H1 (cell line): Measurements from ENCODE around the gene SUSD6. TPM values are rescaled to one million over a fixed set of nuclear protein-coding genes. Genes with fewer than 3 reads are reported as not detected.

Experiments used
- CTCF ChIA-PET: fragments of 300-600 bp; sonication (Branson Sonifier 250); formaldehyde crosslinking; loops from one replicate; lab custom pipeline; 2021; ENCODE audit not compliant: partially characterized antibody; lab: Charles Lee
- POLR2A ChIA-PET: fragments of 300-600 bp; sonication (Branson Sonifier 250); formaldehyde crosslinking; loops from one replicate; lab custom pipeline; 2021; ENCODE audit warnings: inconsistent platforms; ENCODE audit not compliant: partially characterized antibody; lab: Charles Lee
- DNase-seq, 2 experiments: peaks; one replicate each; pipeline versions ENCODE4 v3.0.0 to v3.0.0-alpha.2; 2010 to 2022; ENCODE audit warnings: low spot score in 2 of 2, low read depth in 1 of 2, mixed read lengths in 1 of 2
- FAIRE-seq: peaks from 2 replicates; lab custom pipeline; 2011; peaks lifted over from hg19 to GRCh38; lab: Jason Lieb, UNC
- H2AFZ ChIP-seq: 2 replicates; pipeline ENCODE4 v1.8.1; 2012; ENCODE audit warnings: low read length, inconsistent platforms
- H2AK5ac ChIP-seq: 2 replicates; pipeline ENCODE4 v1.6.1; 2013; ENCODE audit warnings: low read depth, low read length
- H2BK120ac ChIP-seq: replicated peaks from 2 replicates; pipeline ENCODE3; 2013; ENCODE audit warnings: low read depth, low read length, inconsistent platforms
- H2BK12ac ChIP-seq: 2 replicates; pipeline ENCODE4 v1.6.1; 2013; ENCODE audit warnings: low read depth, low read length
- H2BK15ac ChIP-seq: 2 replicates; pipeline ENCODE4 v1.6.1; 2013; ENCODE audit warnings: low read length
- H2BK20ac ChIP-seq: 2 replicates; pipeline ENCODE4 v1.6.1; 2013; ENCODE audit warnings: low read length
- H2BK5ac ChIP-seq: 2 replicates; pipeline ENCODE4 v1.6.1; 2013; ENCODE audit warnings: low read depth, low read length
- H3K14ac ChIP-seq: 2 replicates; pipeline ENCODE4 v1.6.1; 2013; ENCODE audit warnings: inconsistent platforms; ENCODE audit not compliant: insufficient read length
- H3K18ac ChIP-seq: 2 replicates; pipeline ENCODE4 v1.6.1; 2013; ENCODE audit warnings: low read length; ENCODE audit errors: extremely low read depth
- H3K23ac ChIP-seq: 2 replicates; pipeline ENCODE4 v1.6.1; 2013; ENCODE audit warnings: inconsistent platforms; ENCODE audit not compliant: insufficient read length
- H3K23me2 ChIP-seq: 2 replicates; pipeline ENCODE4 v1.6.1; 2013; ENCODE audit warnings: low read depth, low read length
- H3K27ac ChIP-seq: 2 replicates; pipeline ENCODE4 v1.6.1; 2011; ENCODE audit warnings: low read depth, low read length, inconsistent platforms
- H3K27me3 ChIP-seq, 4 experiments: replicated peaks in 1 of 4; 1 replicate in 1 of 4; 2 replicates in 3 of 4; pipeline versions ENCODE4 v1.6.1 to v1.8.1; 2011 to 2013; ENCODE audit warnings: low read length in 3 of 4, mild to moderate bottlenecking in 3 of 4, inconsistent platforms in 2 of 4, mixed read lengths in 2 of 4, moderate library complexity in 1 of 4; ENCODE audit not compliant: control insufficient read depth in 3 of 4, insufficient read depth in 3 of 4; ENCODE audit errors: extremely low read depth in 1 of 4
- H3K36me3 ChIP-seq, 4 experiments: 2 replicates each; pipeline versions ENCODE4 v1.6.1 to v1.8.1; 2011 to 2013; ENCODE audit warnings: mild to moderate bottlenecking in 4 of 4, low read length in 3 of 4, moderate library complexity in 2 of 4, control low read depth in 1 of 4, inconsistent platforms in 1 of 4; ENCODE audit not compliant: insufficient read depth in 4 of 4, control insufficient read depth in 2 of 4
- H3K4ac ChIP-seq: replicated peaks from 2 replicates; pipeline ENCODE3; 2013; ENCODE audit warnings: low read length, low read depth, mixed read lengths, inconsistent platforms; ENCODE audit not compliant: insufficient read length
- H3K4me1 ChIP-seq, 4 experiments: replicated peaks in 1 of 4; 1 replicate in 1 of 4; 2 replicates in 3 of 4; pipeline versions ENCODE4 v1.6.1 to v1.8.1; 2011 to 2013; ENCODE audit warnings: low read length in 3 of 4, inconsistent platforms in 2 of 4, mixed read lengths in 1 of 4; ENCODE audit not compliant: insufficient read depth in 4 of 4, control insufficient read depth in 3 of 4
- H3K4me2 ChIP-seq, 2 experiments: 2 replicates each; pipeline versions ENCODE4 v1.6.1 to v1.8.1; 2011 to 2013; ENCODE audit warnings: low read depth in 2 of 2, low read length in 2 of 2, control low read depth in 1 of 2, inconsistent platforms in 1 of 2, mild to moderate bottlenecking in 1 of 2; ENCODE audit not compliant: insufficient read depth in 1 of 2
- H3K4me3 ChIP-seq, 4 experiments: fragments of 200-600, 300-600 bp in 1 of 4; sonication (generic), shearing (Covaris generic), sonication (Bioruptor Twin) in 1 of 4; 2 replicates each; pipeline versions ENCODE4 v1.5.1 to v1.8.1; 2011 to 2016; ENCODE audit warnings: low read length in 4 of 4, low read depth in 3 of 4, control low read depth in 2 of 4, inconsistent platforms in 2 of 4, mild to moderate bottlenecking in 2 of 4, mixed read lengths in 1 of 4, moderate library complexity in 1 of 4; ENCODE audit not compliant: insufficient read depth in 2 of 4; ENCODE audit errors: extremely low read depth in 1 of 4
- H3K56ac ChIP-seq: replicated peaks from 2 replicates; pipeline ENCODE3; 2013; ENCODE audit warnings: low read depth, mild to moderate bottlenecking, mixed read lengths, low read length, inconsistent platforms; ENCODE audit not compliant: insufficient read length
- H3K79me1 ChIP-seq: 2 replicates; pipeline ENCODE4 v1.6.1; 2013; ENCODE audit warnings: low read depth, low read length, control low read depth
- H3K79me2 ChIP-seq, 2 experiments: 2 replicates each; pipeline versions ENCODE4 v1.6.1 to v1.8.1; 2012 to 2013; ENCODE audit warnings: low read length in 2 of 2, mild to moderate bottlenecking in 2 of 2, inconsistent platforms in 1 of 2; ENCODE audit not compliant: insufficient read depth in 2 of 2, control insufficient read depth in 1 of 2
- H3K9ac ChIP-seq, 4 experiments: replicated peaks in 1 of 4; 1 replicate in 1 of 4; 2 replicates in 3 of 4; pipeline versions ENCODE4 v1.6.1 to v1.8.1; 2011 to 2013; ENCODE audit warnings: low read depth in 3 of 4, low read length in 3 of 4, control low read depth in 2 of 4, mild to moderate bottlenecking in 2 of 4, moderate library complexity in 2 of 4, inconsistent platforms in 1 of 4; ENCODE audit errors: extremely low read depth in 1 of 4
- H3K9me3 ChIP-seq, 2 experiments: 2 replicates each; pipeline versions ENCODE4 v1.6.1 to v1.8.1; 2012 to 2013; ENCODE audit warnings: mild to moderate bottlenecking in 2 of 2, moderate library complexity in 2 of 2, control low read depth in 1 of 2, inconsistent platforms in 1 of 2, low read depth in 1 of 2, low read length in 1 of 2, mixed read lengths in 1 of 2; ENCODE audit not compliant: insufficient read depth in 2 of 2
- H4K20me1 ChIP-seq, 2 experiments: replicated peaks in 1 of 2; 2 replicates each; pipeline versions ENCODE3 to v1.8.1; 2011 to 2013; ENCODE audit warnings: inconsistent platforms in 2 of 2, low read length in 2 of 2, mild to moderate bottlenecking in 1 of 2; ENCODE audit not compliant: insufficient read depth in 2 of 2, control insufficient read depth in 1 of 2
- H4K5ac ChIP-seq: 2 replicates; pipeline ENCODE4 v1.6.1; 2013; ENCODE audit warnings: low read length, low read depth, mixed read lengths, inconsistent platforms; ENCODE audit not compliant: insufficient read length
- H4K8ac ChIP-seq: 2 replicates; pipeline ENCODE4 v1.8.0; 2013; ENCODE audit warnings: mild to moderate bottlenecking, moderate library complexity, low read length, inconsistent platforms; ENCODE audit not compliant: insufficient read depth; ENCODE audit errors: extremely low read depth
- H4K91ac ChIP-seq: replicated peaks from 2 replicates; pipeline ENCODE3; 2013; ENCODE audit warnings: low read length, mixed read lengths, inconsistent platforms; ENCODE audit not compliant: insufficient read length
- BCL11A ChIP-seq, 2 experiments: IDR thresholded peaks; one replicate each; pipeline ENCODE4 v1.6.1; 2011; ENCODE audit warnings: low read depth in 2 of 2, low read length in 2 of 2, mild to moderate bottlenecking in 2 of 2
- CEBPB ChIP-seq: IDR thresholded peaks from 2 replicates; pipeline ENCODE4 v1.6.1; 2012; ENCODE audit warnings: low read depth, low read length
- E2F6 ChIP-seq: IDR thresholded peaks from 2 replicates; pipeline ENCODE4 v1.6.1; 2012; ENCODE audit warnings: inconsistent platforms
- EZH2 ChIP-seq: fragments of 200-600 bp; sonication (generic); IDR thresholded peaks from 2 replicates; pipeline ENCODE4 v1.7.1; 2012; ENCODE audit warnings: low read depth, mild to moderate bottlenecking, moderate library complexity, low read length, inconsistent platforms; ENCODE audit not compliant: severe bottlenecking
- POLR2A ChIP-seq, 2 experiments: IDR thresholded peaks; 1 replicate in 1 of 2; 2 replicates in 1 of 2; pipeline ENCODE4 v1.6.1; 2011; ENCODE audit warnings: low read depth in 2 of 2, low read length in 2 of 2, mild to moderate bottlenecking in 2 of 2; ENCODE audit errors: control extremely low read depth in 1 of 2
- RNF2 ChIP-seq: fragments of 200-900, 300-1000 bp; sonication (generic); IDR thresholded peaks from 2 replicates; pipeline ENCODE4 v1.7.1; 2016; ENCODE audit warnings: borderline replicate concordance, low read depth, mild to moderate bottlenecking, antibody characterized with exemption, low read length; ENCODE audit not compliant: poor library complexity, severe bottlenecking; ENCODE audit errors: missing control alignments
- SIRT6 ChIP-seq: IDR thresholded peaks from one replicate; pipeline ENCODE4 v1.7.1; 2012; ENCODE audit warnings: low read length, inconsistent platforms
- SRF ChIP-seq: IDR thresholded peaks from 2 replicates; pipeline ENCODE4 v1.6.1; 2011; ENCODE audit warnings: mild to moderate bottlenecking, low read depth, low read length, moderate library complexity
- TAF1 ChIP-seq: IDR thresholded peaks from 2 replicates; pipeline ENCODE4 v1.6.1; 2011; ENCODE audit warnings: mild to moderate bottlenecking, low read depth, low read length
- TCF12 ChIP-seq: IDR thresholded peaks from 2 replicates; pipeline ENCODE4 v1.6.1; 2011; ENCODE audit warnings: low read depth, mild to moderate bottlenecking, low read length
- TEAD4 ChIP-seq: IDR thresholded peaks from 2 replicates; pipeline ENCODE4 v1.6.1; 2012; ENCODE audit warnings: low read depth, low read length, inconsistent platforms, mixed read lengths
- WGBS, 2 experiments: shearing (Covaris generic) in 1 of 2; methylation state at CpG; one replicate each; pipeline versions ENCODE4 v1.1.6 to v1.1.7; 2013 to 2015; ENCODE audit warnings: low lambda C conversion rate in 2 of 2, mixed read lengths in 2 of 2, inconsistent platforms in 1 of 2, low coverage in 1 of 2, missing lambda C conversion rate in 1 of 2; ENCODE audit not compliant: insufficient replicate concordance in 2 of 2, insufficient coverage in 1 of 2, insufficient read length in 1 of 2; ENCODE audit errors: extremely low coverage in 1 of 2, missing lambda C conversion rate in 1 of 2; 5-methylcytosine and 5-hydroxymethylcytosine counted together
- polyA plus RNA-seq, 7 experiments: library from polyadenylated mRNA; depleted of rRNA in 3 of 7; stranded (reverse) in 5 of 7; unstranded in 2 of 7; fragments of >200 nt in 5 of 7; fragments of 200-250 nt in 2 of 7; gene quantifications; 1 replicate in 5 of 7; 2 replicates in 1 of 7; 4 replicates in 1 of 7; pipeline versions ENCODE4 v1.2.1 to v1.2.3, GENCODE V29; 2011 to 2013; ENCODE audit warnings: missing spikeins in 2 of 7, mixed read lengths in 2 of 7
- total RNA-seq: library from RNA; stranded (reverse); fragmentation: NEBNext Ultra II Directional; extraction: Animal tissue kit (Norgen Biotek cat#: 25700); gene quantifications from 2 replicates; pipeline ENCODE4 v1.2.1, GENCODE V29; 2021

SUSD6 gene
- total and polyA plus RNA-seq, 2 of the 8 experiments (the other 6 are each of a cell fraction or from before 2014, with no cell fraction given): 3.0 to 3.8 TPM

- Histone ChIP-seq H2BK5ac (no peak overlapping the region), H2AFZ (peak overlapping the region; percentile 60; the same call in 1 of the 2 replicates), H4K91ac (no peak overlapping the region), H3K9me3 (peaks cover 0 to 23% of the 10 kb centered on the region in 2 experiments; a peak in 2 of 4 replicates), H3K4ac (no peak overlapping the region), H3K79me1 (no peaks in the 10 kb centered on the region), H3K36me3 (peaks cover 0 to 26% (median 4%) of the 10 kb centered on the region in 4 experiments; a peak in 3 of 8 replicates), H3K27ac (0 out of 2 replicates have a peak overlapping the region, but pooled peaks have one; percentile 22), H2BK12ac (no peak overlapping the region), H2BK15ac (no peak overlapping the region), H3K27me3 (peaks cover 24 to 48% (median 40%) of the 10 kb centered on the region in 4 experiments), H2BK20ac (no peak overlapping the region), H3K23ac (no peak overlapping the region), H3K14ac (no peak overlapping the region), H4K20me1 (no peaks in the 10 kb centered on the region), H3K23me2 (peaks cover 10% of the 10 kb centered on the region; the same call in 1 of the 2 replicates), H2AK5ac (no peak overlapping the region), H3K4me3 (peak overlapping the region; percentile 51 to 68 (median 62); a peak in 7 of 8 replicates), H4K5ac (no peak overlapping the region), H3K9ac (peak overlapping the region in 1 of 4 experiments; percentile 60; a peak in 2 of 7 replicates), H3K18ac (peak overlapping the region; percentile 4; the same call in 1 of the 2 replicates), H2BK120ac (no peak overlapping the region), H3K79me2 (no peaks in the 10 kb centered on the region), H4K8ac (no peak overlapping the region), H3K4me2 (peak overlapping the region; percentile 54 to 93), H3K4me1 (peaks cover 0 to 9% (median 7%) of the 10 kb centered on the region in 4 experiments; a peak in 4 of 7 replicates), H3K56ac (no peak overlapping the region)
- peak in 1 of 2 experiments; percentile 60 for DNase-seq
- 12% methylated on average over 15 of the region's 15 CpGs; no CpG with 5 or more reads in 1 of the 2 experiments for WGBS, 2 experiments
- TF ChIP-seq SRF: no peak
- no peak for TF ChIP-seq RNF2
- TF ChIP-seq EZH2: peak; percentile 19
- TF ChIP-seq CEBPB: no peak
- no peak for TF ChIP-seq SIRT6
- TF ChIP-seq POLR2A (IDR thresholded peaks at IDR 0.05; ENCODE audit: control extremely low read depth in 1 of 2, low read depth in 2 of 2, low read length in 2 of 2): no peak
- no peak for TF ChIP-seq E2F6
- TF ChIP-seq TEAD4: peak; percentile 66; the same call in 1 of the 2 replicates
- no peak for TF ChIP-seq BCL11A (IDR thresholded peaks at IDR 0.05; ENCODE audit: low read depth in 2 of 2, low read length in 2 of 2)
- TF ChIP-seq TAF1: 0 out of 2 replicates have a peak, but pooled peaks have one; percentile 34
- TF ChIP-seq TCF12: 0 out of 2 replicates have a peak, but pooled peaks have one; percentile 61
- CTCF ChIA-PET: interaction anchor here (0.6 to 6.5 kb wide), 37 partner anchors 10 to 307 kb away, joined by 3 to 96 read pairs (median 6); partner anchors contain the start of genes PLEKHD1 and SRSF5
- no peak for FAIRE-seq
- POLR2A ChIA-PET: interaction anchor here (0.7 to 2.7 kb wide), 3 partner anchors 18 to 111 kb away, joined by 3 to 8 read pairs (median 3); no protein-coding TSS in a partner anchor
These were observed 37.5 kb upstream of the SUSD6 start for GRCh38 chr14:69573831-69574262.
